Measurements from ENCODE around the gene PTPRN2.

The PTPRN2 gene

DNA sequence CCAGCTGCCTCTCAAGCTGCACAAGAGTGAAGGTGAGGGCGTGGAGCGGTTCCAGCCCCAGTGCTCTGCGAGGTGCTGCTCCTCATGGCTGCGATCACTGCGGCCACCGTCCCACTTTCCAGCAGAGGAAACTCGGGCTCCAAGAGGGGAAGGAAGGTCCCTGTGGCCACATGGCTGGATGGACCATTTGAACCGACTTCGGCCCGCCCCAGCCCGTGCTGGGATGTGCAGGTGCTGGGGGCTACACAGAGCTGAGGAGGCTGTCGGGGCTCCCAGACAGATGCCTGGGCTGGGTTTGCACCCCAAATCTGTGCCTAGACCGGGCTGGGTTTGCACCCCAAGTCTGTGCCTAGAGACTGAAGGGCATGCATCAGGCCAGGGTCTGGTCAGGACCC lies 1064.3 kb downstream of the PTPRN2 start:
- in situ Hi-C loops (cut with MboI; ENCODE audit: low sequenced_read_pairs, unreplicated experiment) = no loop called here
- TF ChIP-seq, protein P1, sequence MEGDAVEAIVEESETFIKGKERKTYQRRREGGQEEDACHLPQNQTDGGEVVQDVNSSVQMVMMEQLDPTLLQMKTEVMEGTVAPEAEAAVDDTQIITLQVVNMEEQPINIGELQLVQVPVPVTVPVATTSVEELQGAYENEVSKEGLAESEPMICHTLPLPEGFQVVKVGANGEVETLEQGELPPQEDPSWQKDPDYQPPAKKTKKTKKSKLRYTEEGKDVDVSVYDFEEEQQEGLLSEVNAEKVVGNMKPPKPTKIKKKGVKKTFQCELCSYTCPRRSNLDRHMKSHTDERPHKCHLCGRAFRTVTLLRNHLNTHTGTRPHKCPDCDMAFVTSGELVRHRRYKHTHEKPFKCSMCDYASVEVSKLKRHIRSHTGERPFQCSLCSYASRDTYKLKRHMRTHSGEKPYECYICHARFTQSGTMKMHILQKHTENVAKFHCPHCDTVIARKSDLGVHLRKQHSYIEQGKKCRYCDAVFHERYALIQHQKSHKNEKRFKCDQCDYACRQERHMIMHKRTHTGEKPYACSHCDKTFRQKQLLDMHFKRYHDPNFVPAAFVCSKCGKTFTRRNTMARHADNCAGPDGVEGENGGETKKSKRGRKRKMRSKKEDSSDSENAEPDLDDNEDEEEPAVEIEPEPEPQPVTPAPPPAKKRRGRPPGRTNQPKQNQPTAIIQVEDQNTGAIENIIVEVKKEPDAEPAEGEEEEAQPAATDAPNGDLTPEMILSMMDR (IDR thresholded peaks at IDR 0.05; ENCODE audit: borderline replicate concordance, control extremely low read depth, extremely low read depth, insufficient read depth, missing control alignments) = no peak
- DNase-seq (ENCODE audit: low spot score) = no peak

GRCh38 chr7:157522954-157523353 lies 1064.7 kb downstream of the PTPRN2 start:
- TF ChIP-seq, protein P1 (IDR thresholded peaks at IDR 0.05; ENCODE audit: borderline replicate concordance, control extremely low read depth, extremely low read depth, insufficient read depth, missing control alignments) = no peak
- no peak for DNase-seq (ENCODE audit: low spot score)
- in situ Hi-C loops (cut with MboI; ENCODE audit: low sequenced_read_pairs, unreplicated experiment) = no loop called here

- in situ Hi-C loops (cut with MboI; ENCODE audit: low sequenced_read_pairs, unreplicated experiment) = no loop called here
- TF ChIP-seq, protein P1 (IDR thresholded peaks at IDR 0.05; ENCODE audit: borderline replicate concordance, control extremely low read depth, extremely low read depth, insufficient read depth, missing control alignments) = no peak
Measured at GRCh38 chr7:157522189-157522588, 1065.4 kb downstream of the PTPRN2 start.

GRCh38 chr7:157521752-157522151 lies 1065.9 kb downstream of the PTPRN2 start:
- no peak for DNase-seq (ENCODE audit: low spot score)
- in situ Hi-C loops (cut with MboI; ENCODE audit: low sequenced_read_pairs, unreplicated experiment) = no loop called here
- TF ChIP-seq, protein P1 (IDR thresholded peaks at IDR 0.05; ENCODE audit: borderline replicate concordance, control extremely low read depth, extremely low read depth, insufficient read depth, missing control alignments) = no peak

More at GRCh38 chr7:157522189-157522588, 1065.4 kb downstream of the PTPRN2 start:
- no peak for DNase-seq (ENCODE audit: low spot score)

GRCh38 chr7:157521061-157521731 lies 1066.4 kb downstream of the PTPRN2 start:
- TF ChIP-seq, protein P1 (IDR thresholded peaks at IDR 0.05; ENCODE audit: borderline replicate concordance, control extremely low read depth, extremely low read depth, insufficient read depth, missing control alignments) = no peak
- DNase-seq (ENCODE audit: low spot score) = no peak
- in situ Hi-C loops (cut with MboI; ENCODE audit: low sequenced_read_pairs, unreplicated experiment) = no loop called here

GRCh38 chr7:157520249-157520648 lies 1067.4 kb downstream of the PTPRN2 start:
- in situ Hi-C loops (cut with MboI; ENCODE audit: low sequenced_read_pairs, unreplicated experiment) = no loop called here
- TF ChIP-seq, protein P1 (IDR thresholded peaks at IDR 0.05; ENCODE audit: borderline replicate concordance, control extremely low read depth, extremely low read depth, insufficient read depth, missing control alignments) = no peak
- no peak for DNase-seq (ENCODE audit: low spot score)
